HepG2 (cell line): Measurements from ENCODE around the gene HHLA2.

Experiments used
- BRCA1 ChIP-seq: sonication (generic); formaldehyde crosslinking; IDR thresholded peaks from 2 replicates; pipeline ENCODE4 v1.4.0; 2020; ENCODE audit warnings: missing genetic modification reagents
- CREM ChIP-seq, 2 experiments: sonication (generic) in 1 of 2; formaldehyde crosslinking in 1 of 2; IDR thresholded peaks; 2 replicates each; pipeline versions ENCODE4 v1.4.0 to v1.6.1; 2016 to 2020; ENCODE audit warnings: antibody characterized with exemption in 1 of 2, mild to moderate bottlenecking in 1 of 2, missing genetic modification reagents in 1 of 2
- EZH2 ChIP-seq: conservative IDR thresholded peaks from 2 replicates; pipeline ENCODE4 v1.6.1; 2012; ENCODE audit warnings: mild to moderate bottlenecking, low read depth, low read length, moderate library complexity
- HNF4A ChIP-seq: sonication (generic); formaldehyde crosslinking; IDR thresholded peaks from 2 replicates; pipeline ENCODE4 v1.4.0; 2020; ENCODE audit warnings: missing genetic modification reagents
- JUN ChIP-seq: sonication (generic); formaldehyde crosslinking; IDR thresholded peaks from 2 replicates; pipeline ENCODE4 v1.4.0; 2020; ENCODE audit warnings: mild to moderate bottlenecking, missing genetic modification reagents
- PAX8 ChIP-seq: sonication (generic); formaldehyde crosslinking; IDR thresholded peaks from 2 replicates; pipeline ENCODE4 v1.8.0; 2022; ENCODE audit warnings: mild to moderate bottlenecking, missing genetic modification reagents, borderline replicate concordance
- POLR2A ChIP-seq, 2 experiments: IDR thresholded peaks; 2 replicates each; pipeline ENCODE4 v1.6.1; 2011; ENCODE audit warnings: low read depth in 2 of 2, low read length in 2 of 2, mild to moderate bottlenecking in 1 of 2, moderate library complexity in 1 of 2; ENCODE audit not compliant: insufficient read depth in 1 of 2
- TCF12 ChIP-seq, 2 experiments: fragments of 450-650 bp in 1 of 2; sonication (generic) in 1 of 2; formaldehyde crosslinking in 1 of 2; IDR thresholded peaks; 2 replicates each; pipeline versions ENCODE4 v1.6.1 to v1.8.0; 2017 to 2022; ENCODE audit warnings: antibody characterized with exemption in 1 of 2, mild to moderate bottlenecking in 1 of 2, missing genetic modification reagents in 1 of 2, moderate library complexity in 1 of 2
- ZNF124 ChIP-seq: sonication (generic); formaldehyde crosslinking; IDR thresholded peaks from 2 replicates; pipeline ENCODE4 v1.4.0; 2020; ENCODE audit warnings: missing genetic modification reagents
- ZNF296 ChIP-seq: sonication (generic); formaldehyde crosslinking; conservative IDR thresholded peaks from 2 replicates; pipeline ENCODE4 v1.5.0; 2020; ENCODE audit warnings: mild to moderate bottlenecking, missing genetic modification reagents
- ZNF569 ChIP-seq: sonication (generic); formaldehyde crosslinking; IDR thresholded peaks from 2 replicates; pipeline ENCODE4 v1.5.0; 2020; ENCODE audit warnings: mild to moderate bottlenecking, missing genetic modification reagents, moderate library complexity, borderline replicate concordance
- ZNF747 ChIP-seq: sonication (generic); formaldehyde crosslinking; IDR thresholded peaks from 2 replicates; pipeline ENCODE4 v1.8.1; 2023; ENCODE audit warnings: missing genetic modification reagents, mild to moderate bottlenecking, borderline replicate concordance
- TF ChIP-seq, protein P1 (sequence below): sonication (generic); formaldehyde crosslinking; IDR thresholded peaks from 2 replicates; pipeline ENCODE4 v1.9.0; 2021; ENCODE audit warnings: missing genetic modification reagents, borderline replicate concordance

DNA sequence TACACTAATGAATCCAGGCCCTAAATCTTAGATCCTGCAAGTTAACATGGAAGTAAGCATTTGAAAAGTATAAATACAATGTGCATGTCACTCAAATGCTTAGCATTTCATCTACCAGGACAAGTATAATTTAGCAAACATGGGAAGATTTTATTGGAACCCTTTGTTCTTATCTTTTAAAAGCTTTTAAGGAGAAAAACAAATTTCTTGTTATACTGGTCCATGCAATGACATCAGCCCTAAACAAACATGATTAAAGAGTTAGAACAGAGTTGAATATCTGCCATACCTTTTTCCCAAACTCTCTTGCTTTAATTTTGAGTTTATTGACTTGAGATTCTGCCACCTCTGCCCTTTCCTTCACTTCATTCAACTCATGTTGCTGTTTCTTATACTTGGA is 87.0 kb downstream of the HHLA2 start:
- no peak for TF ChIP-seq JUN (CRISPR knock-in tag)
- TF ChIP-seq, protein P1, sequence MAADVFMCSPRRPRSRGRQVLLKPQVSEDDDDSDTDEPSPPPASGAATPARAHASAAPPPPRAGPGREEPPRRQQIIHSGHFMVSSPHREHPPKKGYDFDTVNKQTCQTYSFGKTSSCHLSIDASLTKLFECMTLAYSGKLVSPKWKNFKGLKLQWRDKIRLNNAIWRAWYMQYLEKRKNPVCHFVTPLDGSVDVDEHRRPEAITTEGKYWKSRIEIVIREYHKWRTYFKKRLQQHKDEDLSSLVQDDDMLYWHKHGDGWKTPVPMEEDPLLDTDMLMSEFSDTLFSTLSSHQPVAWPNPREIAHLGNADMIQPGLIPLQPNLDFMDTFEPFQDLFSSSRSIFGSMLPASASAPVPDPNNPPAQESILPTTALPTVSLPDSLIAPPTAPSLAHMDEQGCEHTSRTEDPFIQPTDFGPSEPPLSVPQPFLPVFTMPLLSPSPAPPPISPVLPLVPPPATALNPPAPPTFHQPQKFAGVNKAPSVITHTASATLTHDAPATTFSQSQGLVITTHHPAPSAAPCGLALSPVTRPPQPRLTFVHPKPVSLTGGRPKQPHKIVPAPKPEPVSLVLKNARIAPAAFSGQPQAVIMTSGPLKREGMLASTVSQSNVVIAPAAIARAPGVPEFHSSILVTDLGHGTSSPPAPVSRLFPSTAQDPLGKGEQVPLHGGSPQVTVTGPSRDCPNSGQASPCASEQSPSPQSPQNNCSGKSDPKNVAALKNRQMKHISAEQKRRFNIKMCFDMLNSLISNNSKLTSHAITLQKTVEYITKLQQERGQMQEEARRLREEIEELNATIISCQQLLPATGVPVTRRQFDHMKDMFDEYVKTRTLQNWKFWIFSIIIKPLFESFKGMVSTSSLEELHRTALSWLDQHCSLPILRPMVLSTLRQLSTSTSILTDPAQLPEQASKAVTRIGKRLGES (CRISPR knock-in tag), result no peak
- TF ChIP-seq TCF12 (IDR thresholded peaks at IDR 0.05), result no peak
- no peak for TF ChIP-seq TCF12 (CRISPR knock-in tag; IDR thresholded peaks at IDR 0.05)
- TF ChIP-seq BRCA1, result no peak
- TF ChIP-seq ZNF569 (CRISPR knock-in tag), result no peak
- no peak for TF ChIP-seq EZH2
- TF ChIP-seq PAX8, result no peak
- no peak for TF ChIP-seq ZNF296
- TF ChIP-seq ZNF747 (CRISPR knock-in tag), result no peak
- TF ChIP-seq POLR2A (IDR thresholded peaks at IDR 0.05; ENCODE audit: insufficient read depth in 1 of 2, low read depth in 2 of 2, low read length in 2 of 2), result no peak
- no peak for TF ChIP-seq ZNF124
- no peak for TF ChIP-seq CREM (IDR thresholded peaks at IDR 0.05)
- TF ChIP-seq CREM (CRISPR knock-in tag; IDR thresholded peaks at IDR 0.05), result no peak
- TF ChIP-seq HNF4A (CRISPR knock-in tag), result no peak
